GM12873 (cell line): ENCODE results near the gene FTCD.

Experiments used
- TF ChIP-seq, protein P1 (sequence below): IDR thresholded peaks from 2 replicates; pipeline ENCODE4 v1.5.1; 2012; ENCODE audit warnings: low read depth, mild to moderate bottlenecking, moderate library complexity, low read length, control low read depth; ENCODE audit not compliant: insufficient read depth; ENCODE audit errors: missing control alignments

The FTCD gene

GRCh38 chr21:46145159-46145839 is 10.1 kb downstream of the FTCD start:
- TF ChIP-seq, protein P1, sequence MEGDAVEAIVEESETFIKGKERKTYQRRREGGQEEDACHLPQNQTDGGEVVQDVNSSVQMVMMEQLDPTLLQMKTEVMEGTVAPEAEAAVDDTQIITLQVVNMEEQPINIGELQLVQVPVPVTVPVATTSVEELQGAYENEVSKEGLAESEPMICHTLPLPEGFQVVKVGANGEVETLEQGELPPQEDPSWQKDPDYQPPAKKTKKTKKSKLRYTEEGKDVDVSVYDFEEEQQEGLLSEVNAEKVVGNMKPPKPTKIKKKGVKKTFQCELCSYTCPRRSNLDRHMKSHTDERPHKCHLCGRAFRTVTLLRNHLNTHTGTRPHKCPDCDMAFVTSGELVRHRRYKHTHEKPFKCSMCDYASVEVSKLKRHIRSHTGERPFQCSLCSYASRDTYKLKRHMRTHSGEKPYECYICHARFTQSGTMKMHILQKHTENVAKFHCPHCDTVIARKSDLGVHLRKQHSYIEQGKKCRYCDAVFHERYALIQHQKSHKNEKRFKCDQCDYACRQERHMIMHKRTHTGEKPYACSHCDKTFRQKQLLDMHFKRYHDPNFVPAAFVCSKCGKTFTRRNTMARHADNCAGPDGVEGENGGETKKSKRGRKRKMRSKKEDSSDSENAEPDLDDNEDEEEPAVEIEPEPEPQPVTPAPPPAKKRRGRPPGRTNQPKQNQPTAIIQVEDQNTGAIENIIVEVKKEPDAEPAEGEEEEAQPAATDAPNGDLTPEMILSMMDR: no peak

DNA sequence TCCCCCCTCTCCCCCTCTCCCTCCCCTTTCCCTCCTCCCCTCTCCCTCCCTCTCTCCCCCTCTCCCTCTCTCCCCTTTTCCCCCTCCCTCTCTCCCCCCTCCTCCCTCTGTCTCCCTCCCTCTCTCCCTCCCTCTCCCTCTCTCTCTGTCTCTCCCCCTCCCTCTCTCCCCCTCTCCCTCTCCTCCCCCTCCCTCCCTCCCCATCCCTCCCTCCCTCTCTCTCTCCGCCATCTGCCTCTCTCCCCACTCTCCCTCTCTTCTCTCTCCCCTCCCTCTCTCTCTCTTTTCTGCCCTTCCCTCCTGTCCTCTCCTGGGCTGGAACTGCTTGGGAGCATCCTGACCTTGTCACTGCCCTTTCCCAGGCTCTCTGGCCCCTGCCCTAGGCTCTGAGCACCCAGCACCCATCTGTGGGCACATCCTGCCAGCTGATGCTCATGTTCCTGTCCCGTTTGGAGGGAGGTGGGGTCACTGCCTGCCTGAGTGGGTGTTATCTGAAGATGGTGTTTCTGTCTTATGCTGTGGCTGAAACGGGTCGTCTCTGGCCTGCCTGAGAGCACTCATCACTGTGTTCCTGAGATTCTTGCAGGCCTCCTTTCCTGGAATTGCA is 10.8 kb downstream of the FTCD start:
- TF ChIP-seq, protein P1: no peak

- TF ChIP-seq, protein P1: no peak
These were observed 12.6 kb downstream of the FTCD start for GRCh38 chr21:46142582-46143473.

DNA sequence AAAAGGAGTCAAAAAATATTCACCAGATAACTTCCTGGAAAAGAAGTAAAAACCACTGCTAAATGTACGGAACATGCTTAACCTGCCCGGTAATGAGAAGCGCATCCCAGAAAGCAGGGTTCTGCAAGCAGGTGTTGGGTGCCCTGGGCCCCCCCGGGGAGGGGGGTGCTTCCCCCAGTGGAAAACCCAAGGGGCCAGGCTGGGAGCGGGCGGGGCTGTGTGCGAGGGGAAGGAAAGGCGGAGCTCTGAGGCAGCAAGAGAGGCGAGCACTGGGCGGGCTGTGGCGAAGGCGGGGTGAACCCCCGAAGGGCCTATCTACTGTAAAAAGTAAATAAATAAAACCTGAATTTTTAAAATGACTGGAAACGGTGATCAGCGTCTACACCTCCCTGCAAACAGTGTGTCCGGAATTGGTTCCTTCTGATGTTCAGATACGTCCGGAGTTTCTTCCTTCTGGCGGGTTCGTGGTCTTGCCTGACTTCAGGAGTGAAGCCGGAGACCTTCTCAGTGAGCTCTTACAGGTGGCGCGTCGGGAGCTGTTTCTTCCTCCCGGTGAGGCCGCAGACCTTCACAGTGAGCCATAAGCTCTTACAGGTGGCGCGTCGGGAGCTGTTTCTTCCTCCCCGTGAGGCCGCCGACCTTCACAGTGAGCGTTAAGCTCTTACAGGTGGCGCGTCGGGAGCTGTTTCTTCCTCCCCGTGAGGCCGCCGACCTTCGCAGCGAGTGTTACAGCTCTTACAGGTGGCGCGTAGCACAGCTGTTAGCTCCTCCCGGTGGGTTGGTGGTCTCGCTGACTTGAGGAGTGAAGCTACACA is 13.4 kb downstream of the FTCD start:
- TF ChIP-seq, protein P1: no peak

GRCh38 chr21:46139686-46140085 is 15.7 kb downstream of the FTCD start:
- TF ChIP-seq, protein P1: no peak

- TF ChIP-seq, protein P1: no peak
These were observed 16.9 kb downstream of the FTCD start for GRCh38 chr21:46138383-46138970.
